ENCODE measurements around the gene DNAH5.

Gene DNAH5

DNA sequence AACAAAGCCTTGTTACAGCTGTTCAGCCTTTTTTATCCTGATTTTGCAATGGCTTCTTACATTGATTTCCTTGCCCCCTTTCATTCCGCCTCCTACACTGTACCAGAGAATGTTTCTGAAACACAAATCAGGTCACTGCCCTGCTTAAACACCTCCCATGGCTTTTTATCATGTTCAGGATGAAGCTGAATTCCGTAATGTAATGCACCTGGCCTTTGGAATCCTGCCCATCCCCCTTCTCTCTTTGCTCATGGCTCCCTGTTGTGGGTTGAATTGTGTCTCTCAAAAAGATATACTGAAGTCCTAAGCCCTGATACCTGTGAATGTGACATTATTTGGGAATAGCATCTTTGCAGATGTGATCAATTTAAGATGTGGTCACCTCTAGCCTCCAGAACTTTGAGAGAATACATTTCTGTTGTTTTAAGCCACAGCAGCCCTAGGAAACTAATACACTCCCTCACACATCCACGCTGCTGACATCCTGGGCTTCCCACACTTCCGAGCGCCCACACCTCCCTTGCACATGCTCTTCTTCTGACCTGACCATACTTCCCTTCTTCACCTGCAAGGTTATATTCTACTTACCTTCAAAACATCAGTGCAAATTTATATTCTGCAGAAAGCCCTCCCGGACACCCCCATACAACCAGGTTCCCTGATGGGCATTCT is 101.2 kb downstream of the DNAH5 start:
- H3K4me3 ChIP-seq (ENCODE audit: low read depth, low read length) = no peak overlapping the region
- TF ChIP-seq, protein P1, sequence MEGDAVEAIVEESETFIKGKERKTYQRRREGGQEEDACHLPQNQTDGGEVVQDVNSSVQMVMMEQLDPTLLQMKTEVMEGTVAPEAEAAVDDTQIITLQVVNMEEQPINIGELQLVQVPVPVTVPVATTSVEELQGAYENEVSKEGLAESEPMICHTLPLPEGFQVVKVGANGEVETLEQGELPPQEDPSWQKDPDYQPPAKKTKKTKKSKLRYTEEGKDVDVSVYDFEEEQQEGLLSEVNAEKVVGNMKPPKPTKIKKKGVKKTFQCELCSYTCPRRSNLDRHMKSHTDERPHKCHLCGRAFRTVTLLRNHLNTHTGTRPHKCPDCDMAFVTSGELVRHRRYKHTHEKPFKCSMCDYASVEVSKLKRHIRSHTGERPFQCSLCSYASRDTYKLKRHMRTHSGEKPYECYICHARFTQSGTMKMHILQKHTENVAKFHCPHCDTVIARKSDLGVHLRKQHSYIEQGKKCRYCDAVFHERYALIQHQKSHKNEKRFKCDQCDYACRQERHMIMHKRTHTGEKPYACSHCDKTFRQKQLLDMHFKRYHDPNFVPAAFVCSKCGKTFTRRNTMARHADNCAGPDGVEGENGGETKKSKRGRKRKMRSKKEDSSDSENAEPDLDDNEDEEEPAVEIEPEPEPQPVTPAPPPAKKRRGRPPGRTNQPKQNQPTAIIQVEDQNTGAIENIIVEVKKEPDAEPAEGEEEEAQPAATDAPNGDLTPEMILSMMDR (IDR thresholded peaks at IDR 0.05; ENCODE audit: low read depth, low read length) = no peak
- DNase-seq (ENCODE audit: low read depth, low spot score) = no peak
- in situ Hi-C loops (cut with HindIII; ENCODE audit: low sequenced_read_pairs) = no loop called here

GRCh38 chr5:13833440-13833839 is 111.0 kb downstream of the DNAH5 start:
- in situ Hi-C loops (cut with HindIII; ENCODE audit: low sequenced_read_pairs) = no loop called here

DNA sequence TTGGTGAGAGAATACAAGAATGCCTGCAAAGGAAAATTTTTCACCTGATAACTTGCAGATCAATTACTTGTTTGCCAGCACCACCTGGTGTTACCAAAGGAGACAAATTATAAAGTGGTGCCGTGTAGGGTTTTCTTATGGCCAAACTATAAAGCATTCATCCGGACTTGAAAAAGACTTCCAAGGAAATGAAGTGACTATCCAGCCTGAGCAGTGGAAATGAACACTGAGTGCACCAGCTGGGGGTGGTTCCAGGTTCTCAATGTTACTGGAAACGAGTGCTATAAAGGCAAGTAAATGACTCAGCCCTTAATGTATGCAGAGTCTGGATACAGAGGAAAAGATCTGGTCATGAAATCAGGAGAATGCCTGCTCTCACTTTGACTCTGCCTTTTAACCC is 113.1 kb downstream of the DNAH5 start:
- in situ Hi-C loops (cut with HindIII; ENCODE audit: low sequenced_read_pairs) = no loop called here
- H3K4me3 ChIP-seq (ENCODE audit: low read depth, low read length) = no peak overlapping the region
- TF ChIP-seq, protein P1 (IDR thresholded peaks at IDR 0.05; ENCODE audit: low read depth, low read length) = peak; percentile 14
- peak; percentile 61 for DNase-seq (ENCODE audit: low read depth, low spot score)

More at GRCh38 chr5:13833440-13833839, 111.0 kb downstream of the DNAH5 start:
- TF ChIP-seq, protein P1 (IDR thresholded peaks at IDR 0.05; ENCODE audit: low read depth, low read length) = no peak
- H3K4me3 ChIP-seq (ENCODE audit: low read depth, low read length) = no peak overlapping the region
- no peak for DNase-seq (ENCODE audit: low read depth, low spot score)

DNA sequence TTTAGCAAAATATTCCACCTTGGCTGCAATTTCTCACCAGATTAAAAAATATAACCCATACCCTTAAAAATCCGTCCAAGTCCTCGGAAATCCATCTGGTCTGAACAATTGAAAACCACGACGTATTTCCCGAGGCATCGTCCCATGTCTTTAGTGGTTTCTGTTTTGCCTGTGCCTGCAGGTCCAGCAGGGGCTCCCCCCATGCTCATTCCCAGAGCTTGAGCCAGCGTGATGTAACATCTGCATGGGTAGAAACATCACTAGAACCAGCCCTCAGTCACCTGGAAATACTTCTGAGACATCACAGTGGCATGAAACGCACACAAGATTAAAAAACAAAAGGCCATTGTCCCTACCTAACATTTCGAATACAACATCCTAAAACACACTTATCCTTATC is 114.0 kb downstream of the DNAH5 start:
- TF ChIP-seq, protein P1 (IDR thresholded peaks at IDR 0.05; ENCODE audit: low read depth, low read length) = no peak
- H3K4me3 ChIP-seq (ENCODE audit: low read depth, low read length) = no peak overlapping the region
- no peak for DNase-seq (ENCODE audit: low read depth, low spot score)
- in situ Hi-C loops (cut with HindIII; ENCODE audit: low sequenced_read_pairs) = no loop called here

DNA sequence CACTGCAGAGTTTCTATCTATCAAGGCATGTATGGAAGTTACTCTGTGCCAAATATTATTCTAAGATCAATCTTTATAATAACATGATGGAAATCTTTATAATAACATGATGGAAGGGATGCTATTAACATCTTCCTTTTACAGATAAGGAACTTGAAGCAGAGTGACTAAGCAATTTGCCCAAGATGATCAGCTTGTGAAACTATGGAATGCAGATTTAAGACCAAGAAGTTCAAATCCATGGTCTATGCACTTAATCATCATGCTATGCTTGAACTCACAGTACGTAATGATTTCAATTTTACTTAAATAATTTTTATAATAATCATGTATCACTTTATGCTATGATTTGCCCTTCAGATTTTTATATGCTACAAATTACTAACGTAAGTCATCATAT is 123.1 kb downstream of the DNAH5 start:
- no peak for DNase-seq (ENCODE audit: low read depth, low spot score)
- TF ChIP-seq, protein P1 (IDR thresholded peaks at IDR 0.05; ENCODE audit: low read depth, low read length) = no peak
- in situ Hi-C loops (cut with HindIII; ENCODE audit: low sequenced_read_pairs) = no loop called here
- H3K4me3 ChIP-seq (ENCODE audit: low read depth, low read length) = no peak overlapping the region

DNA sequence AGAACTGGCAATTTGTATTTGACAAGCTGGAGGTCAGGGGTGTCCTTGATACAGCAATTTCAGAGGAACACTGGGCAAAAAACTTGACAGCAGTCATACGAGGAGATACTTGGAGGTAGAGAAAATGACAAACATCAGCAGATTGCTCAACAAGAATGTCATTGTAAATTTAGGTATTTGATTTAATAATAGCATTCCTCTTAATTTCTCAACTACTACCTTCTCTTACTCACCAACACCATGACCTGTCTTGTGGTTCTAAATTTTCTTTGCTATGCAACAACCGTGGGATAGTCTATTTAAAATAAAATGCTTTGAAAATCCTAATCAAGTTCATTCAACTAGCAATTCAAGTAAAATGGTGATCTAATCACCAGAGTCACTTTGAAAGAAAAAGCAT is 128.4 kb downstream of the DNAH5 start:
- H3K4me3 ChIP-seq (ENCODE audit: low read depth, low read length) = no peak overlapping the region
- TF ChIP-seq, protein P1 (IDR thresholded peaks at IDR 0.05; ENCODE audit: low read depth, low read length) = no peak
- in situ Hi-C loops (cut with HindIII; ENCODE audit: low sequenced_read_pairs) = no loop called here
- DNase-seq (ENCODE audit: low read depth, low spot score) = no peak
